NCI-H1092 (cell line): ENCODE data around the gene NCBP1.
A peak's percentile ranks its signal among the peaks of the same experiment; 100 is the strongest.
"Not testable (repeated sequence)": the region's sequence is repeated elsewhere in the genome, so short reads cannot be mapped to it uniquely, and the experiment has no call there.

Experiments
- DNase-seq: peaks from one replicate; lab custom pipeline; 2025; lab: John Stamatoyannopoulos, UW

The NCBP1 gene

GRCh38 chr9:97632985-97633858 is at the start of gene NCBP1, which contains the start of gene TSTD2:
Gene NCBP1 (plus strand): TSS chr9:97633821. CDS start chr9:97633882, 61 bp downstream.
Gene TSTD2 (minus strand): TSS chr9:97633368. CDS start chr9:97627562, 5,806 bp downstream.
- peak; percentile 99 for DNase-seq

- DNase-seq: not testable (repeated sequence)
Measured at GRCh38 chr9:97584778-97585177, 48.8 kb upstream of the NCBP1 start.

- not testable (repeated sequence) for DNase-seq
Measured at GRCh38 chr9:97586909-97587308, 46.7 kb upstream of the NCBP1 start.

- no peak for DNase-seq
Measured at GRCh38 chr9:97591535-97591934, 42.1 kb upstream of the NCBP1 start.

- DNase-seq: peak; percentile 3
Measured at GRCh38 chr9:97592126-97592525, 41.5 kb upstream of the NCBP1 start.

GRCh38 chr9:97593960-97594359 is 39.7 kb upstream of the NCBP1 start:
- peak; percentile 36 for DNase-seq

GRCh38 chr9:97594381-97594921 is 39.2 kb upstream of the NCBP1 start:
- peak; percentile 73 for DNase-seq

GRCh38 chr9:97596906-97597305 is 36.7 kb upstream of the NCBP1 start:
- no peak for DNase-seq

- peak; percentile 69 for DNase-seq
Measured at GRCh38 chr9:97598461-97599288, 34.9 kb upstream of the NCBP1 start.

- no peak for DNase-seq
Measured at GRCh38 chr9:97599314-97599846, 34.2 kb upstream of the NCBP1 start.

- no peak for DNase-seq
Measured at GRCh38 chr9:97600531-97601227, 32.9 kb upstream of the NCBP1 start.

- no peak for DNase-seq
Measured at GRCh38 chr9:97601228-97601898, 32.3 kb upstream of the NCBP1 start.

- DNase-seq: no peak
Measured at GRCh38 chr9:97602430-97602829, 31.2 kb upstream of the NCBP1 start.

- DNase-seq: no peak
Measured at GRCh38 chr9:97604901-97605645, 28.5 kb upstream of the NCBP1 start.

GRCh38 chr9:97615439-97616072 is 18.1 kb upstream of the NCBP1 start:
- peak; percentile 28 for DNase-seq

GRCh38 chr9:97617939-97618416 is 15.6 kb upstream of the NCBP1 start:
- no peak for DNase-seq

GRCh38 chr9:97620063-97620462 is 13.6 kb upstream of the NCBP1 start:
- not testable (repeated sequence) for DNase-seq

GRCh38 chr9:97622483-97622882 is 11.1 kb upstream of the NCBP1 start:
- not testable (repeated sequence) for DNase-seq

GRCh38 chr9:97623946-97624345 is 9.7 kb upstream of the NCBP1 start:
- DNase-seq: no peak

- no peak for DNase-seq
Measured at GRCh38 chr9:97625620-97626019, 8.0 kb upstream of the NCBP1 start.
